WTC11 (cell line): Measurements from ENCODE around the gene RABEPK.

Source experiments
- ELF4 ChIP-seq: sonication (generic); formaldehyde crosslinking; IDR thresholded peaks from 2 replicates; pipeline ENCODE4 v1.8.1; 2022; ENCODE audit warnings: low read depth, mild to moderate bottlenecking, moderate library complexity, missing genetic modification reagents
- MAX ChIP-seq: sonication (generic); formaldehyde crosslinking; IDR thresholded peaks from 2 replicates; pipeline ENCODE4 v1.8.0; 2022; ENCODE audit warnings: mild to moderate bottlenecking, missing genetic modification reagents
- NFE2L1 ChIP-seq: sonication (generic); formaldehyde crosslinking; IDR thresholded peaks from 2 replicates; pipeline ENCODE4 v1.8.1; 2023; ENCODE audit warnings: missing genetic modification reagents
- NR1H2 ChIP-seq: sonication (generic); formaldehyde crosslinking; IDR thresholded peaks from 2 replicates; pipeline ENCODE4 v1.9.0; 2021; ENCODE audit warnings: mild to moderate bottlenecking, moderate library complexity, missing genetic modification reagents
- ZNF138 ChIP-seq: sonication (generic); formaldehyde crosslinking; conservative IDR thresholded peaks from 2 replicates; pipeline ENCODE4 v1.8.1; 2022; ENCODE audit warnings: mild to moderate bottlenecking, moderate library complexity, missing genetic modification reagents
- TF ChIP-seq, protein P1 (sequence below): fragments of 200-600 bp; IDR thresholded peaks from 2 replicates; pipeline ENCODE4 v1.8.0; 2022; ENCODE audit warnings: antibody characterized with exemption
- TF ChIP-seq, protein P2 (sequence below): sonication (generic); formaldehyde crosslinking; IDR thresholded peaks from 2 replicates; pipeline ENCODE4 v1.8.1; 2022; ENCODE audit warnings: missing genetic modification reagents, borderline replicate concordance
- TF ChIP-seq, protein P3 (sequence below): sonication (generic); formaldehyde crosslinking; IDR thresholded peaks from 2 replicates; pipeline ENCODE4 v1.8.1; 2023; ENCODE audit warnings: mild to moderate bottlenecking, missing genetic modification reagents

- TF ChIP-seq, protein P1, sequence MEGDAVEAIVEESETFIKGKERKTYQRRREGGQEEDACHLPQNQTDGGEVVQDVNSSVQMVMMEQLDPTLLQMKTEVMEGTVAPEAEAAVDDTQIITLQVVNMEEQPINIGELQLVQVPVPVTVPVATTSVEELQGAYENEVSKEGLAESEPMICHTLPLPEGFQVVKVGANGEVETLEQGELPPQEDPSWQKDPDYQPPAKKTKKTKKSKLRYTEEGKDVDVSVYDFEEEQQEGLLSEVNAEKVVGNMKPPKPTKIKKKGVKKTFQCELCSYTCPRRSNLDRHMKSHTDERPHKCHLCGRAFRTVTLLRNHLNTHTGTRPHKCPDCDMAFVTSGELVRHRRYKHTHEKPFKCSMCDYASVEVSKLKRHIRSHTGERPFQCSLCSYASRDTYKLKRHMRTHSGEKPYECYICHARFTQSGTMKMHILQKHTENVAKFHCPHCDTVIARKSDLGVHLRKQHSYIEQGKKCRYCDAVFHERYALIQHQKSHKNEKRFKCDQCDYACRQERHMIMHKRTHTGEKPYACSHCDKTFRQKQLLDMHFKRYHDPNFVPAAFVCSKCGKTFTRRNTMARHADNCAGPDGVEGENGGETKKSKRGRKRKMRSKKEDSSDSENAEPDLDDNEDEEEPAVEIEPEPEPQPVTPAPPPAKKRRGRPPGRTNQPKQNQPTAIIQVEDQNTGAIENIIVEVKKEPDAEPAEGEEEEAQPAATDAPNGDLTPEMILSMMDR: no peak
- TF ChIP-seq MAX (CRISPR knock-in tag) (no peak), ELF4 (no peak), NFE2L1 (CRISPR knock-in tag) (no peak), NR1H2 (CRISPR knock-in tag) (no peak), ZNF138 (CRISPR knock-in tag) (no peak)
- TF ChIP-seq, protein P2, sequence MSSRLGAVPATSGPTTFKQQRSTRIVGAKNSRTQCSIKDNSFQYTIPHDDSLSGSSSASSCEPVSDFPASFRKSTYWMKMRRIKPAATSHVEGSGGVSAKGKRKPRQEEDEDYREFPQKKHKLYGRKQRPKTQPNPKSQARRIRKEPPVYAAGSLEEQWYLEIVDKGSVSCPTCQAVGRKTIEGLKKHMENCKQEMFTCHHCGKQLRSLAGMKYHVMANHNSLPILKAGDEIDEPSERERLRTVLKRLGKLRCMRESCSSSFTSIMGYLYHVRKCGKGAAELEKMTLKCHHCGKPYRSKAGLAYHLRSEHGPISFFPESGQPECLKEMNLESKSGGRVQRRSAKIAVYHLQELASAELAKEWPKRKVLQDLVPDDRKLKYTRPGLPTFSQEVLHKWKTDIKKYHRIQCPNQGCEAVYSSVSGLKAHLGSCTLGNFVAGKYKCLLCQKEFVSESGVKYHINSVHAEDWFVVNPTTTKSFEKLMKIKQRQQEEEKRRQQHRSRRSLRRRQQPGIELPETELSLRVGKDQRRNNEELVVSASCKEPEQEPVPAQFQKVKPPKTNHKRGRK (CRISPR knock-in tag): no peak
- TF ChIP-seq, protein P3, sequence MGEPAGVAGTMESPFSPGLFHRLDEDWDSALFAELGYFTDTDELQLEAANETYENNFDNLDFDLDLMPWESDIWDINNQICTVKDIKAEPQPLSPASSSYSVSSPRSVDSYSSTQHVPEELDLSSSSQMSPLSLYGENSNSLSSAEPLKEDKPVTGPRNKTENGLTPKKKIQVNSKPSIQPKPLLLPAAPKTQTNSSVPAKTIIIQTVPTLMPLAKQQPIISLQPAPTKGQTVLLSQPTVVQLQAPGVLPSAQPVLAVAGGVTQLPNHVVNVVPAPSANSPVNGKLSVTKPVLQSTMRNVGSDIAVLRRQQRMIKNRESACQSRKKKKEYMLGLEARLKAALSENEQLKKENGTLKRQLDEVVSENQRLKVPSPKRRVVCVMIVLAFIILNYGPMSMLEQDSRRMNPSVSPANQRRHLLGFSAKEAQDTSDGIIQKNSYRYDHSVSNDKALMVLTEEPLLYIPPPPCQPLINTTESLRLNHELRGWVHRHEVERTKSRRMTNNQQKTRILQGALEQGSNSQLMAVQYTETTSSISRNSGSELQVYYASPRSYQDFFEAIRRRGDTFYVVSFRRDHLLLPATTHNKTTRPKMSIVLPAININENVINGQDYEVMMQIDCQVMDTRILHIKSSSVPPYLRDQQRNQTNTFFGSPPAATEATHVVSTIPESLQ (CRISPR knock-in tag): no peak
These were observed 27.4 kb downstream of the RABEPK start for GRCh38 chr9:125227761-125228160.
